ENCODE measurements around the gene HTR3D.

HTR3D gene

GRCh38 chr3:184059424-184059823 is 27.9 kb downstream of the HTR3D start:
- no peak for TF ChIP-seq SIN3A (IDR thresholded peaks at IDR 0.05; ENCODE audit: borderline replicate concordance, insufficient read depth, low read length)
- no peak for TF ChIP-seq TAF1 (IDR thresholded peaks at IDR 0.05; ENCODE audit: borderline replicate concordance, insufficient read depth, low read length)
- TF ChIP-seq FOXP2 (optimal IDR thresholded peaks at IDR 0.05; ENCODE audit: borderline replicate concordance, extremely low read depth, extremely low read length, insufficient read depth), result no peak
- no peak for TF ChIP-seq POLR2AphosphoS5 (IDR thresholded peaks at IDR 0.05; ENCODE audit: low read depth, low read length)
- TF ChIP-seq REST (IDR thresholded peaks at IDR 0.05; ENCODE audit: insufficient read depth in 1 of 2, low read depth in 2 of 2, low read length in 2 of 2), result no peak

GRCh38 chr3:184062637-184063036 is 31.1 kb downstream of the HTR3D start:
- TF ChIP-seq TAF1 (IDR thresholded peaks at IDR 0.05; ENCODE audit: borderline replicate concordance, insufficient read depth, low read length), result no peak

GRCh38 chr3:184066211-184066610 is 34.7 kb downstream of the HTR3D start:
- no peak for TF ChIP-seq TAF1 (IDR thresholded peaks at IDR 0.05; ENCODE audit: borderline replicate concordance, insufficient read depth, low read length)
- TF ChIP-seq FOXP2 (optimal IDR thresholded peaks at IDR 0.05; ENCODE audit: borderline replicate concordance, extremely low read depth, extremely low read length, insufficient read depth), result no peak
- TF ChIP-seq SIN3A (IDR thresholded peaks at IDR 0.05; ENCODE audit: borderline replicate concordance, insufficient read depth, low read length), result no peak
- TF ChIP-seq REST (IDR thresholded peaks at IDR 0.05; ENCODE audit: insufficient read depth in 1 of 2, low read depth in 2 of 2, low read length in 2 of 2), result no peak
- no peak for TF ChIP-seq POLR2AphosphoS5 (IDR thresholded peaks at IDR 0.05; ENCODE audit: low read depth, low read length)

GRCh38 chr3:184067573-184068055 is 36.1 kb downstream of the HTR3D start:
- no peak for TF ChIP-seq SIN3A (IDR thresholded peaks at IDR 0.05; ENCODE audit: borderline replicate concordance, insufficient read depth, low read length)
- no peak for TF ChIP-seq POLR2AphosphoS5 (IDR thresholded peaks at IDR 0.05; ENCODE audit: low read depth, low read length)
- no peak for TF ChIP-seq REST (IDR thresholded peaks at IDR 0.05; ENCODE audit: insufficient read depth in 1 of 2, low read depth in 2 of 2, low read length in 2 of 2)
- TF ChIP-seq TAF1 (IDR thresholded peaks at IDR 0.05; ENCODE audit: borderline replicate concordance, insufficient read depth, low read length), result no peak
- TF ChIP-seq FOXP2 (optimal IDR thresholded peaks at IDR 0.05; ENCODE audit: borderline replicate concordance, extremely low read depth, extremely low read length, insufficient read depth), result no peak

GRCh38 chr3:184068344-184068743 is 36.8 kb downstream of the HTR3D start:
- TF ChIP-seq TAF1 (IDR thresholded peaks at IDR 0.05; ENCODE audit: borderline replicate concordance, insufficient read depth, low read length), result no peak
- TF ChIP-seq POLR2AphosphoS5 (IDR thresholded peaks at IDR 0.05; ENCODE audit: low read depth, low read length), result no peak
- TF ChIP-seq REST (IDR thresholded peaks at IDR 0.05; ENCODE audit: insufficient read depth in 1 of 2, low read depth in 2 of 2, low read length in 2 of 2), result no peak
- TF ChIP-seq SIN3A (IDR thresholded peaks at IDR 0.05; ENCODE audit: borderline replicate concordance, insufficient read depth, low read length), result no peak
